ENCODE data around the gene PON3. TPM values are rescaled to one million over a fixed set of nuclear protein-coding genes. Genes with fewer than 3 reads are reported as not detected.

PON3 gene
- total and polyA plus RNA-seq, 2 of the 13 experiments (the other 11 are each of a cell fraction or from before 2014, with no cell fraction given) = 23.6 to 37.8 TPM

- TF ChIP-seq ATF5 (CRISPR knock-in tag; IDR thresholded peaks at IDR 0.05; ENCODE audit: low read depth) (no peak), JDP2 (CRISPR knock-in tag; IDR thresholded peaks at IDR 0.05; ENCODE audit: borderline replicate concordance) (no peak), KAT2B (IDR thresholded peaks at IDR 0.05; ENCODE audit: borderline replicate concordance, low read depth, low read length) (no peak), ZFP91 (CRISPR knock-in tag; IDR thresholded peaks at IDR 0.05; ENCODE audit: borderline replicate concordance) (no peak), ZBTB10 (CRISPR knock-in tag; IDR thresholded peaks at IDR 0.05; ENCODE audit: borderline replicate concordance) (no peak), PHF8 (CRISPR knock-in tag; IDR thresholded peaks at IDR 0.05) (no peak), ARNT2 (CRISPR knock-in tag; IDR thresholded peaks at IDR 0.05; ENCODE audit: low read depth) (no peak), ZNF567 (CRISPR knock-in tag; IDR thresholded peaks at IDR 0.05; ENCODE audit: borderline replicate concordance) (no peak), ZNF720 (CRISPR knock-in tag; IDR thresholded peaks at IDR 0.05) (no peak), ZNF557 (CRISPR knock-in tag; IDR thresholded peaks at IDR 0.05) (no peak), ZNF10 (CRISPR knock-in tag; IDR thresholded peaks at IDR 0.05; ENCODE audit: borderline replicate concordance, low read depth) (no peak), TBP (CRISPR knock-in tag; IDR thresholded peaks at IDR 0.05) (no peak), ZNF782 (CRISPR knock-in tag; IDR thresholded peaks at IDR 0.05; ENCODE audit: borderline replicate concordance) (no peak), FOXJ3 (CRISPR knock-in tag; IDR thresholded peaks at IDR 0.05; ENCODE audit: borderline replicate concordance) (no peak), ZNF142 (CRISPR knock-in tag; IDR thresholded peaks at IDR 0.05) (no peak), ZNF83 (CRISPR knock-in tag; IDR thresholded peaks at IDR 0.05; ENCODE audit: borderline replicate concordance) (no peak)
- TF ChIP-seq, protein P1, sequence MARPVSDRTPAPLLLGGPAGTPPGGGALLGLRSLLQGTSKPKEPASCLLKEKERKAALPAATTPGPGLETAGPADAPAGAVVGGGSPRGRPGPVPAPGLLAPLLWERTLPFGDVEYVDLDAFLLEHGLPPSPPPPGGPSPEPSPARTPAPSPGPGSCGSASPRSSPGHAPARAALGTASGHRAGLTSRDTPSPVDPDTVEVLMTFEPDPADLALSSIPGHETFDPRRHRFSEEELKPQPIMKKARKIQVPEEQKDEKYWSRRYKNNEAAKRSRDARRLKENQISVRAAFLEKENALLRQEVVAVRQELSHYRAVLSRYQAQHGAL (CRISPR knock-in tag; IDR thresholded peaks at IDR 0.05; ENCODE audit: not compliant biosample characterization) = no peak
Observed at GRCh38 chr7:95441042-95441823, 45.1 kb upstream of the PON3 start (continued).

Measured in HepG2 (cell line).